GM23338 (cell line): ENCODE results near the gene TGFBR1. TPM values are rescaled to one million over a fixed set of nuclear protein-coding genes. Genes with fewer than 3 reads are reported as not detected.

Experiments used
- ATAC-seq: fragments of 200-7000 bp; cut with Tn5 transposase; 3 replicates; pipeline ENCODE4 v1.9.1; 2020
- DNase-seq: peaks from one replicate; pipeline ENCODE4 v3.0.0-alpha.2; 2015; ENCODE audit warnings: low spot score
- H2AFZ ChIP-seq: fragments of 200-600 bp; sonication (generic); 2 replicates; pipeline ENCODE4 v1.8.0; 2016; ENCODE audit warnings: antibody characterized with exemption, mild to moderate bottlenecking, moderate library complexity
- H3F3A ChIP-seq: fragments of 200-600 bp; sonication (generic); replicated peaks from 2 replicates; pipeline ENCODE4 v1.8.0; 2017; ENCODE audit warnings: antibody characterized with exemption, mixed run types, low read depth
- H3K27ac ChIP-seq: fragments of 200-600 bp; sonication (generic); 2 replicates; pipeline ENCODE4 v1.6.1; 2016; ENCODE audit warnings: low read depth
- H3K27me3 ChIP-seq: fragments of 200-600 bp; sonication (generic); 2 replicates; pipeline ENCODE4 v1.8.0; 2016; ENCODE audit warnings: mild to moderate bottlenecking, mixed run types, moderate library complexity; ENCODE audit not compliant: insufficient read depth
- H3K36me3 ChIP-seq: fragments of 200-600 bp; sonication (generic); 2 replicates; pipeline ENCODE4 v1.8.0; 2016; ENCODE audit warnings: mild to moderate bottlenecking; ENCODE audit not compliant: insufficient read depth
- H3K4me1 ChIP-seq: fragments of 200-600 bp; sonication (generic); 2 replicates; pipeline ENCODE4 v1.8.0; 2016; ENCODE audit warnings: mild to moderate bottlenecking, moderate library complexity; ENCODE audit not compliant: insufficient read depth
- H3K4me2 ChIP-seq: fragments of 200-600 bp; sonication (generic); 2 replicates; pipeline ENCODE4 v1.7.1; 2017; ENCODE audit warnings: mixed run types
- H3K4me3 ChIP-seq: fragments of 200-600 bp; sonication (generic); 2 replicates; pipeline ENCODE4 v1.6.1; 2016; ENCODE audit warnings: mixed run types
- H3K79me2 ChIP-seq: fragments of 200-600 bp; sonication (generic); replicated peaks from 2 replicates; pipeline ENCODE4 v1.8.0; 2017; ENCODE audit warnings: mild to moderate bottlenecking; ENCODE audit not compliant: insufficient read depth
- H3K9me2 ChIP-seq: fragments of 200-600 bp; sonication (generic); 2 replicates; pipeline ENCODE4 v1.8.0; 2017; ENCODE audit not compliant: insufficient read depth
- H4K20me1 ChIP-seq: fragments of 200-600 bp; sonication (generic); replicated peaks from 2 replicates; pipeline ENCODE4 v1.8.0; 2017; ENCODE audit warnings: mild to moderate bottlenecking; ENCODE audit not compliant: insufficient read depth
- H3K27ac Mint-ChIP-seq: 2 replicates; pipeline ENCODE4 v1.8.0; 2020; ENCODE audit warnings: inconsistent platforms, mild to moderate bottlenecking, moderate library complexity, mixed read lengths
- H3K27me3 Mint-ChIP-seq: 3 replicates; pipeline ENCODE4 v1.8.0; 2022; ENCODE audit warnings: low read depth, mild to moderate bottlenecking, moderate library complexity, mixed read lengths, inconsistent platforms; ENCODE audit not compliant: insufficient read depth, poor library complexity
- H3K36me3 Mint-ChIP-seq: 3 replicates; pipeline ENCODE4 v1.8.0; 2021; ENCODE audit warnings: low read depth, mild to moderate bottlenecking, inconsistent platforms, moderate library complexity, mixed read lengths
- H3K4me1 Mint-ChIP-seq: 3 replicates; pipeline ENCODE4 v1.8.0; 2020; ENCODE audit warnings: mild to moderate bottlenecking, inconsistent platforms, mixed read lengths
- H3K4me3 Mint-ChIP-seq: 3 replicates; pipeline ENCODE4 v1.8.0; 2021; ENCODE audit warnings: moderate library complexity, mild to moderate bottlenecking, inconsistent platforms, mixed read lengths
- H3K9me3 Mint-ChIP-seq: 3 replicates; pipeline ENCODE4 v1.8.0; 2020; ENCODE audit warnings: moderate library complexity, mild to moderate bottlenecking, inconsistent platforms, mixed read lengths
- CREB1 ChIP-seq: fragments of 250-450 bp; sonication (Bioruptor Pico); IDR thresholded peaks from 2 replicates; pipeline ENCODE4 v1.5.0; 2020; ENCODE audit warnings: low read depth, mild to moderate bottlenecking, moderate library complexity
- CTCF ChIP-seq, 2 experiments: fragments of 200-600 bp in 1 of 2; sonication (generic) in 1 of 2; conservative IDR thresholded peaks; 2 replicates each; pipeline versions ENCODE4 v1.5.1 to v1.6.1; 2016 to 2017; ENCODE audit warnings: antibody characterized with exemption in 2 of 2, low read depth in 2 of 2, mild to moderate bottlenecking in 2 of 2, moderate library complexity in 1 of 2
- ETS1 ChIP-seq: IDR thresholded peaks from 2 replicates; pipeline ENCODE4 v1.6.1; 2016; ENCODE audit warnings: antibody characterized with exemption
- EZH2 ChIP-seq: fragments of 200-600 bp; sonication (generic); IDR thresholded peaks from one replicate; pipeline ENCODE4 v1.8.0; 2017; ENCODE audit warnings: antibody characterized with exemption, mild to moderate bottlenecking, low read depth; ENCODE audit not compliant: unreplicated experiment
- EZH2phosphoT487 ChIP-seq: fragments of 200-600 bp; sonication (generic); IDR thresholded peaks from one replicate; pipeline ENCODE4 v1.8.1; 2018; ENCODE audit warnings: antibody characterized with exemption; ENCODE audit not compliant: unreplicated experiment
- JUNB ChIP-seq: IDR thresholded peaks from one replicate; pipeline ENCODE4 v1.6.1; 2016; ENCODE audit warnings: antibody characterized with exemption; ENCODE audit not compliant: unreplicated experiment
- NANOG ChIP-seq: IDR thresholded peaks from 2 replicates; pipeline ENCODE4 v1.6.1; 2016; ENCODE audit warnings: antibody characterized with exemption, borderline replicate concordance
- POLR2AphosphoS5 ChIP-seq: IDR thresholded peaks from 2 replicates; pipeline ENCODE4 v1.6.1; 2016; ENCODE audit warnings: antibody characterized with exemption, low read depth
- REST ChIP-seq: IDR thresholded peaks from one replicate; pipeline ENCODE4 v1.6.1; 2018; ENCODE audit warnings: antibody characterized with exemption; ENCODE audit not compliant: unreplicated experiment
- STAT1 ChIP-seq: IDR thresholded peaks from one replicate; pipeline ENCODE4 v1.6.1; 2016; ENCODE audit warnings: antibody characterized with exemption; ENCODE audit not compliant: unreplicated experiment
- ZNF114 ChIP-seq: fragments of 250-450 bp; sonication (Bioruptor Pico); IDR thresholded peaks from 2 replicates; pipeline ENCODE4 v1.5.0; 2020; ENCODE audit warnings: mild to moderate bottlenecking, moderate library complexity
- ZNF331 ChIP-seq: fragments of 250-450 bp; sonication (Bioruptor Pico); IDR thresholded peaks from 2 replicates; pipeline ENCODE4 v1.5.0; 2020; ENCODE audit warnings: low read depth, mild to moderate bottlenecking, moderate library complexity
- ZNF462 ChIP-seq: fragments of 250-450 bp; sonication (Bioruptor Pico); IDR thresholded peaks from 2 replicates; pipeline ENCODE4 v1.5.0; 2020; ENCODE audit warnings: mild to moderate bottlenecking, moderate library complexity
- polyA plus RNA-seq: library from polyadenylated mRNA; unstranded; fragments of >200 nt; fragmentation: Nextera tagmentation; extraction: Ambion mirVana; gene quantifications from 2 replicates; pipeline ENCODE4 v1.2.1, GENCODE V29; 2016
- total RNA-seq: library from RNA; depleted of rRNA; stranded (reverse); fragments of >200 nt; shearing (Covaris generic); gene quantifications from 2 replicates; pipeline ENCODE4 v1.2.3, GENCODE V29; 2014

Gene TGFBR1
- total and polyA plus RNA-seq, 2 experiments from 2014 or later: 9.3 to 40.2 TPM

- H3K4me1 Mint-ChIP-seq: peaks cover 44% of the 10 kb centered on the region
- peaks cover 17% of the 10 kb centered on the region for H3K27me3 Mint-ChIP-seq
Observed at GRCh38 chr9:99167694-99168093, 62.8 kb downstream of the TGFBR1 start.

More at GRCh38 chr9:99167694-99168093, 62.8 kb downstream of the TGFBR1 start:
- Mint-ChIP-seq H3K9me3 (no peaks in the 10 kb centered on the region), H3K36me3 (no peaks in the 10 kb centered on the region), H3K27ac (no peak overlapping the region), H3K4me3 (no peak overlapping the region)
- no peaks in the 10 kb centered on the region for H4K20me1 ChIP-seq
- no peaks in the 10 kb centered on the region for H3K79me2 ChIP-seq
- no peak for TF ChIP-seq ZNF114 (CRISPR knock-in tag)
- no peak for TF ChIP-seq POLR2AphosphoS5
- no peak for TF ChIP-seq ZNF331 (CRISPR knock-in tag)
- no peak for TF ChIP-seq CREB1 (CRISPR knock-in tag)
- TF ChIP-seq ETS1: no peak
- TF ChIP-seq JUNB: no peak
- TF ChIP-seq REST: no peak
- TF ChIP-seq EZH2: no peak
- TF ChIP-seq CTCF (conservative IDR thresholded peaks at IDR 0.05; ENCODE audit: low read depth in 2 of 2): no peak
- TF ChIP-seq NANOG: no peak
- TF ChIP-seq STAT1: no peak
- TF ChIP-seq ZNF462 (CRISPR knock-in tag): no peak
- TF ChIP-seq EZH2phosphoT487: no peak
- H2AFZ ChIP-seq: peak overlapping the region; percentile 80; the same call in 1 of the 2 replicates
- H3K4me2 ChIP-seq: no peak overlapping the region
- H3K4me1 ChIP-seq: peaks cover 22% of the 10 kb centered on the region
- no peak for DNase-seq
- H3K27me3 ChIP-seq: no peaks in the 10 kb centered on the region
- no peak overlapping the region for H3K4me3 ChIP-seq
- H3K27ac ChIP-seq: no peak overlapping the region
- no peaks in the 10 kb centered on the region for H3K36me3 ChIP-seq
- H3F3A ChIP-seq: no peaks in the 10 kb centered on the region
- ATAC-seq: no peak
- H3K9me2 ChIP-seq: peaks cover 15% of the 10 kb centered on the region
